NCI-H146 treated with DMSO at 0.1 percent for 48 hours (cell line): ENCODE data around the gene CFAP20DC.
"Not testable (repeated sequence)": the region's sequence is repeated elsewhere in the genome, so short reads cannot be mapped to it uniquely, and the experiment has no call there.

Source experiments
- DNase-seq: peaks from one replicate; lab custom pipeline; 2025; ENCODE audit not compliant: unreplicated experiment; lab: John Stamatoyannopoulos, UW

The CFAP20DC gene

DNA sequence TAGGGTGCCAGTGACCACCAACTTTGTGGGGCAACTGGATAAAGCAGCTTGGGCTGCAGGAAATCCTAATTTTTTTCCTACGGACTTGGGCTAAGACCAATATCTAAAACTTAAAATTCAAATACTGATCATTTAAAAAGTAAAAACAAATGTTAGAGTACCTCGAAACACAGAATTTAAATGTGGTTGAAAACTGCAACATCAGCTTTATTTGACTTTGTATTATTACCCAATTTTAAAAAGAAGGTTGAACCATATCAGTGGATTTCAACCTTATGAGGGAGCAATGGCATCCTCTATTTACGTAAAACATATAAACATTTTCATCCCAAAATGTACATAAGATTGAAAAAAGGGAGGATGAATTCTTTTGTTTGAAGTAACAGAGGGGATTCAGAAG lies 26.2 kb downstream of the CFAP20DC start:
- no peak for DNase-seq

DNA sequence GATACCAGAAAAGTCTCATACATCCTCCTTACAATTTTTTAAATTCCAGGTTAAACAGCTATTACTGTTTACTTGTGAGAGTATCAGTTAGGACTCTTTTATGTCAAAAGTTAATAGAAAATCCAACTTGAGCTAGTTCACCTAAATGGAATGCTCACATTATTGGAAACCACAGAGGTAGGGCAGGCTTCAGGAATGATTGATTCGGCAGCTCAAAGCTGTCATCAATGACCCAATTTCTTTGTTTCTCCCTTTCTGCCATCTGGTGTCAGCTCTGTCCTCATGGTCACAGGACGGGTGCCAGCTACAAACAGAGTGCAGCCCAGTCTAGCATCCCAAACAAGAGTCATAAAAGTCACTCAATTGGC lies 32.2 kb downstream of the CFAP20DC start:
- no peak for DNase-seq

DNA sequence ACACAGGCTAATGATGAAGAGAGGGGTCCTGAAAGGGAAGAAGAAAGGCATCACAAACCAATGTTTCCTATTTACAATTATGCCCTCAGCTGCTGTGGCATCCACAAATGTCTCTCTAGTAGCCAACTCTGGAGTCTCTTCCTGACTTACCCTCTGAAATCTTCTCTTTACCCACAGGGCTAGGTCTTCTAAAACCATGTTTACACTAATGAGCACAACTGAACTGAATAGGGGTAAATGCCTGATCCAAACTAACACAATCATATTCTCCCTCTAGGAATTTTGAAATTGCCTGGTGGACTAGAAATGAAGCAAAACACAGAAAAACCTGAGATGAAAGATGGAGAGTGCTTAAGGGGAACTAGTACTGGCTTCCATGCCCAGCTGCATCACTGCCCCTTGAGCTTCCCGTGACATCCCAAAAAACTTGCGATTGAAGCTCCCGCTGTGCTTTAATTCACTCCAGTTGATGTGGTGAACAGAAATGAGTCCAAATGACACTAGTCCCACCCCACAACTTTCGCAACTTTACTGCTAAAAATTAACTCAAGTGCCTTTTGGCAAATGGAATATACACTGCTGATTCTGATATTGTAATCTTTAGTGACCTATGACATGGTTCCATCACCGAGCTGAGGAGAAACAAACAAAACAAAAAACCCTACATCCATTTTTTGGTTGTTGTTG lies 32.8 kb downstream of the CFAP20DC start:
- DNase-seq = no peak

DNA sequence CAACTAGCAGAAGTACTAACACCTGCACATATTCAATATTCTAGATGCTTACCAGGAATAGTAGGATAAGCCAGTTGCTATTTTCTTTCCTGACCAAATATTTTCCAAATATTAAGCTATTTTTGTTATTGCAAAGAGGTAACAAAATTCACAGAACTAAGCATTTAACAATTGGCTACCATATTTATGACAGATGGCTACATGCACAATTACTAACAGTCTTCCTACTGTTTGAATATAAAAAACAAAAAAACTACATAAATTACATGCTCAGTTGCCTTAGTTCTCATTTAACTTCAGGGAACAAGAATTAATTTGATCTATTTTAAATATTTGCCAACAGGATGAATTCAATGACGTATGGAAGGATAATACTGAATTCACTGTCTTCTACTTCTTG lies 36.2 kb downstream of the CFAP20DC start:
- DNase-seq = no peak

DNA sequence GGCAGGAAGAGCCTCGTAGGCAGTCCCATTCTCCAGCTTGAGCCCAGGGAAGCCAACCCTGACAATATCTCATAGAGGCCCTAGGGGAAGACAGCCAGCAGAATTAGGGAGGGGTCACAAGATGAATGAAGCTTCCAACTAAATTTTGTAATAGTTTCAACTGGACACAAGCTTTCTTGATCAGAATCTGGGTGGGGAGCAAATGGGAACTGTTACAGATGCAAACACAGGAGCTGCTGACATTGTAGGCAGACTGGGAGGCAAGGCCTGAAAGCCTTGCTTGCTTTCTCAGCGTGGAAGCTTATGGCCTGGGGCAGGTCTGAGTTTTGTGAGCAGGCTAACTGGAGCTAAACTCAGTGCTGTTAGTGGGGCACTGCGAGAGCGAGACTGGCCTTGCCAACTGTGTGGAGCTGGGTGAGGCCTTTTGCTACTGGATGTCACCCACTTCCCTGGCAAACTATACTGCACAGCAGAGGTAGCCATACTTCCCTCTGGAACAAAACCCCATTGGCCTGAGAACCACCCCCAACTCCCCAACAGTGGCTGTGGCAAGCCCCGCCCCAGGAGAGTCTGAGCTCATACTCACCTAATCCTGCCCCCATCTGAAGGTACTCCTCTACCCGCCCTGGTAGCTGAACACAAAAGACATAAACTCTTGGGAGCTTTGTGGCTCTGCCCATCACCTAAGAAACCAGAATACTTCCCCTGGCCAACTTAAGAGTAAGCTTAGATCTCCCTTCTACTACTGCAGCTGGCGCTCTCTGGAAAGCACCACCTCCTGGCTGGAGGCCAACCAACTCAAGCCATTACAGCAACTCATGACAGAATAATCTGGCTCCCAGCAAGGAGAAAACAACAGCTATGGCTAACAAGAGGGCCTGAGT lies 42.9 kb downstream of the CFAP20DC start:
- DNase-seq = no peak

DNA sequence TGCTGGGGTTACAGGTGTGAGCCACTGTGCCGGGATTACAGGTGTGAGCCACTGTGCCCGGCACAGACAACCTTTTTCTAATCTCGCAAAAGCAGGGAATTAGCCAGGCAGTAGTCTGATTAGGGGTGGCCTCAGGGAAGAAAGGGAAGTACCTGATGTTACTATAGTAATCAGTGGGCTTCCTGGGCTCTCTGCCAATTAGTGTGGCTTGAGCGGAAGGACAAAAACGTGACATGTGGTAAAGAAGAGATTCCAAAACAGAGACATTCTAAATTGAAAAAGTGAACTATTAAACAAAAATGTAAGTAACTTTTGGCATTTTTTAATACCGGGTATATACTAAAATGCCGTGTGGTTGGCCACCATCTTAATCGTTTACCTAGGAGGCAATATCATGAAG lies 48.1 kb downstream of the CFAP20DC start:
- no peak for DNase-seq

DNA sequence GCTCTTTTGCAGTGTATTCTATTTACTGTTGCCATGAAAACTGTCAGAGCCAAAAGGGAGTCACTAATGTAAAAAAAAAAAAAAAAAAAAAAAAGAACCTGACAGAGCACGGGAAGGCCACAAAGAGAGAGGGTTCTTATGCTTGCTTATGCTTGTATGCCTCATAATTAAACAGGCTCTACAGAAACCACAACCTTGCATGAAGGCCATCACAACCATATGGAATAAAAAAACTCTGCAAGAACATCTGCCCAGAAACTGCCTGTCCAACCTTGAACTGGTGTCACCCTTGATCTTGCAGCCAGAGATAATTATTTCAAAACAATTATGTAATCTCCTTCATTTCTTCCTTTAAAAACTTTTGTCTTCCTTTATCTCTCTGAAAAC lies 50.1 kb downstream of the CFAP20DC start:
- DNase-seq = no peak

DNA sequence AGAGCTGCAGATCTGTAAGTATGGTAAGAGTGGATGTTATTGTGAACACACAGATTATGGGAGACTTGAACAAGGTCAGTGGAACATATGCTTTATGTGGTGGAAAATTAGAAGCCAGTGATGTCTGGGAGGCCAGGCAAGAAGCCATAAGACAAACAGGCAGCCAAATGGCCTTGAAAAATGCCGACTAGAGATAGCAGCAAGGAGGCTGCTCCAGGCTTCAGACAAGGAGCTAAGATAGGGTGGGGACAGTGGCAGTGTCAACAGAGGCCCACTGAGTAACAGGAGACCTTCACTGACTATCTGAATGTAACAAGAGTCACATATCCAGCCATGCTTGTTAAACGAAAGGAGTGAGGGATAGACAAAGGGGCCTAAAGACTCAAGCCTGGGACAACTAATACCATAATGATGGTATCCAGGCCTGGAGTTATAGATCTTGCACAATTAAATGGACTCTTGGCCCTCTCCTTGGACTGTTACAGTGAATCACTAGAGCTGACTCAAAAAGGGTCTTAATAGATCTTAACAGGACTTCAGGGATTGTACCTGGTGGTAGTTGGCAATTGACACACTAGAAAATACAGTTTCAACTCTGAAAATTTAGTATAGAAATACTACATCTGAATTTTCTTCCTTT lies 50.6 kb downstream of the CFAP20DC start:
- no peak for DNase-seq

DNA sequence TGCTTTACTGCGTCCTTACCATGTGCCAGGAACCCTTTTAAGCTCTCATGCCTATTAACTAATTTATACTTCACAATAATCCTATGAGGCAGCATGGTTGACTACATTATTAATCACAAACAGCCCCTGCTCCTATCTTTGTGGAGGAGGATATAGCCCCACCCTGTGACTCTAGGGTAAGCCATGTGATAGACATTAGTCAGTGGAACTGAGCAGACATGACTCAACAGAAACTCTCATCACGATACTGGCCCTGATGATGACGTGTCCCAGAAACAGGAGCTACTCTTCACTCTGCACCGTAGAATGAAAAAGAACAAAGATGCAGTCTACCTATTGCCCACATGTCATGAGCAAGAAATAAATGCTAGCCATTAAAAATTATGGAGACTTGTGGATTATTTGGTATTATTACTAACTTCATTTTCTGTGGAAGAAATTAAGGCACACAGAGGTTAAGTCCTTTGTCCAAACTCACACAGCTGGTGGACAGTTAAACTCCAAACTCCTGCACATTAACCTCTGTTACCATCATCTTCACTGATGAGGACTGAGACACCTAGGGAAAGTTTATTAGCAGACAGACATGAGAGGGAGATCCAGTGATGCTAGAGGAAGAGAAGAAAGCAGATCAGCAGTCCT lies 51.2 kb downstream of the CFAP20DC start:
- DNase-seq = no peak

DNA sequence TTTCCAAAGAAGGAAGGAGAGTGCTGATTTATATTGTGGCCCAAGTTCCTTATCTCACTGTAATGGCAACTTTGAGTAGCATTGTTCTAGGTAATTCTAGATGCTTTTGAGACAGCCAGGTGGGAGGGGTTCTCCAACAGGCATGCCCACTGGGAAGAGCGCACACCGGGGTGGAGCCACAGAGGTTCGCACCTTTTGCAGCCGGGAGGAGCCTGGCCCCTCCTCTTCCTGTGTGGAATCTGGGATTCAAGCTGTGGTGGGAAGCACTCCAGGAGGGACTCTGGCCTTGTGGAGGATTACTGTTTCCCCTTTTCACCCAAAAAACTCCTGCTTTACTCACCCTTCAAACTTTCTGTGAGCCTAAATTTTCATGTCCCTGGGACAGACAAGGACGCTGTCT lies 53.1 kb downstream of the CFAP20DC start:
- no peak for DNase-seq

DNA sequence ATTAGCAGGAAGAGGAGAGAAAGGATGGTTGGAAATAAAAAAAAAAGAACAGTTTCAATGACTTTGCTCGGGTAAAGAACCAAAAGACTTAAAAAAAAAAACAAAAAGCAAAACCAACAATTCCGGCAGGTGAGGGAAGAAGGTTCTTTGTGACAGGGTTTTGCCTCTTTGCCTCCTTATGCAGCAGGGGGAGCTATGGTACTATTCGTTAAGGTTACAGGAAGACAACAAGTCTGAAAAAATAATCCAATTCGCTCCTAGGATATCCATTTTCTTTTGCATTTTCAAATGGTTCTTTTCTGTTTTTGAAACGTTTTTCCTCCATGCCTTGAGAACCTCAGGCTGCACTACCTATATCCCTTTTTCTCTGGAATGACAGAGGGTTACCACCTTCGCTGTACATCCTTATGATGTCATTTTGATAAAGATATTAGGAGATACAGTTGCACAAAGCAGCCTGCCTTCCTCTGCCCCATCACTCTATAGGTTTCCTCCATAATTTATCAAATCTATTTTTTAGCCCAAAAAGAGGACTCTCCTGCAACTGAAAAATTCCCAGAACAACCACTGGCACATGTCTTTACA lies 55.0 kb downstream of the CFAP20DC start:
- DNase-seq = peak; percentile 48

DNA sequence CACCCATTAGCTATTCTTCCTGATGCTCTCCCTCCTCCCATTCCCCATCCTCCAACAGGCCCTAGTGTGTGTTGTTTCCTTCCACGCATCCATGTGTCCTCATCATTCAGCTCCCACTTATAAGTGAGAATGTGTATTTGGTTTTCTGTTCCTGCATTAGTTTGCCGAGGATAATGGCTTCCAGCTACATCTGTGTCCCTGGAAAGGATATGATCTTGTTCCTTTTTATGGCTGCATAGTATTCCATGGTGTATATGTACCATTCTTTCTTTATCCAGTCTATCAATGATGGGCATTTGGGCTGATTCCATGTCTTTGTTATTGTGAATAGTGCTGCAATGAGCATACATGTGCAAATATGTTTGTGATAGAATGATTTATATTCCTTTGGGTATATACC lies 56.3 kb downstream of the CFAP20DC start:
- no peak for DNase-seq

DNA sequence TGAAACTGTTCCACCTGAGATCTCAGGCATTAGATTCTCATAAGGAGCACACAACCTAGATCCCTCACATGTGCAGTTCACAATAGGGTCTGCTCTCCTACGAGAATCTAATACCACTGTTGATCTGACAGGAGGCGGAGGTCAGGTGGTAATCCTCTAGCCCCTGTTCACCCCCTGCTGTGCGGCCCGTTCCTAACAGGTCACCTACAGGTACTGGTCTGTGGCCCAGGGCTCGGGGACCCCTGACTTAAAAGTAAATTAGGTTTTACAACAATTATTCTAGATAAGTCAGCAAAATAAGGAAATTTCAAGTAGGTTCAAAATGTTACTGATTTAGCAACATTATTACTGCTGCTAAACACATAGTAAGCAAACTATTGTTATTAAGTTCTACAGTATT lies 58.2 kb downstream of the CFAP20DC start:
- no peak for DNase-seq

DNA sequence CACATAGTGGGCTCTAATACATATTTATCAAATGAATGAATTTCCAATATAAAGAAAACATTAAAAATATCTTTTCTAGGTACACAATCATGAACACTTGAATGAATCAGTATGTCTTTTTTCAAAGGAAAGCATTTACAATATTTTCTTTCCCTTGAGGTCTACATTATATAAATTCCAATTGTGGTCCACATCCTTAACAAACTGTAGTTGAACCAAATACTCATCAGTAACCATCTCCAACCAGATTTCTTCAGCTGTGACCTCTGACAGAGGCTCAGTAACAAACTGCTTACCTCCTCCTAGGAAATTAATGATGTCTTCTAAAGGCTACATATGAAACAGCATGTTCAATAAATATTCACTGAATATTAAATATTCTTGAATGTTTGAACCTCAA lies 58.8 kb downstream of the CFAP20DC start:
- no peak for DNase-seq

DNA sequence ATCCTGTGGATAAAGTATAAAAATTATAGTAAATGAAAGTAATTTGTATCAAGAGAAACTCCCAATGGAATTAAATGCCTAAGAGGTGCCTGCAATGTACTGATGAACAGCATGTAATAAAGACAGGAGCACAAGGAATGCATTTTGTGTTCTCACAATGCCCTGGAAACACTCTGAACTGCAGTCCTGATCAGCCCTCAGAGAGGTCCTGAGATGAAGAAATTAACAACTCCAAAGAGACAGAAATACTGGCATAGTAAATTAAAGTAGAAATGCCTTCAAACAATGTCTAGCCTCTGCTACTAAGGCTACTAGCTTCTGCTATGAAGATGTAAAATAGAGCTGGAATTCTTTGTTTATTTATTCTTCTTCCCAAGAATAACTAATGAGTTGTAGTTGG lies 59.9 kb downstream of the CFAP20DC start:
- no peak for DNase-seq

DNA sequence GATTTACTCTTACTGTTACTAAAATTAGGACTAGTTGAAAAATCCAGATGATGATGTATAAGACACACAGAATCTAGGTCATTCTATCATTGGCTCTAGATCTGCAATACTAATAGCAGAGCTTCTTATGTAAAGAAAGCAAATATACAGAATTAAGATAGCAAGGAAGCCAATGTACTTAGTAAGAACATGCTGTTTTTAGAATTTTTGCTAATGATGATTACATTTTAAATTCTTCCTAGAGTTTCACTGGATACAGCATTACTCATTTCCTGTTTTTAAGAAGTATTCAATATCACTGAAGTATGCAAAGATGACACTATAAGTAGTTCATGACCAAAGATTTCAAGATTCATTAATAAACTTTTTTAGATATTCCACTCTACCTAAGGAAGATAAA lies 60.7 kb downstream of the CFAP20DC start:
- DNase-seq = no peak

DNA sequence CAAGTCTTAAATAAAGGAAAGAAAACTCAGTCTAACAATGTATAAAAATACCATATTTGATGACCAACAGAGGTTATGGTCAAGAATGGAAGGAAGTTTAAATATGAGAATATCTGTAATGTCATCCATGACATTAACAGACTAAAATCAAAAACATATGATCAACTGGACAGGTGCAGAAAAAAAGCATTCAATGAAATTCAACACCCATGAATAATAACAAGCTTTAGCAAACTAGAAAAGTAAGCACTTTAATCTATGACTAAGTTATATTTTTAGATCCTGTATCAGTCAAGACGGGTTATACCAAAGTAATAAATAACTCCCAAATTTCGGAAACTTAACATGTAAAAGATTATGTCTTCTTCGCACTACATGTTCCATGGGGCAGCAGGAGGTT lies 61.8 kb downstream of the CFAP20DC start:
- DNase-seq = no peak

DNA sequence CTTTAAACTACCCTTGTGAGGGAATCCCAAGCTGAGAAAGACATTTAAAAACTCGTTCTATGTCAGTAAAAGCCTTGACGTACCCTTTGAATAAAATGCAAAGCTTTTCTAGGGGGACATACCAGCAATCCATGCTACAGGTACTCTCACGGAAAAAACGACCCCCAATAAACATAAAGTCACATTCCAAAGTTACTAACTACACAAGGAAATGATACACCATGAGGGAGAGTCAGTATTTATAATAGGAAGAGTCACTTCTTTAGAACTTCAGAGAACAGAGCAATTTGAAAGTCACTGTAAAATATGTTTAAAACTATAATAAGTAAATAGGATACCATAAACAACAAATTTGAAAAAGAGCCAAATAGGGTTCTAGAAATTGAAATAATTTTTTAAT lies 63.2 kb downstream of the CFAP20DC start:
- no peak for DNase-seq

DNA sequence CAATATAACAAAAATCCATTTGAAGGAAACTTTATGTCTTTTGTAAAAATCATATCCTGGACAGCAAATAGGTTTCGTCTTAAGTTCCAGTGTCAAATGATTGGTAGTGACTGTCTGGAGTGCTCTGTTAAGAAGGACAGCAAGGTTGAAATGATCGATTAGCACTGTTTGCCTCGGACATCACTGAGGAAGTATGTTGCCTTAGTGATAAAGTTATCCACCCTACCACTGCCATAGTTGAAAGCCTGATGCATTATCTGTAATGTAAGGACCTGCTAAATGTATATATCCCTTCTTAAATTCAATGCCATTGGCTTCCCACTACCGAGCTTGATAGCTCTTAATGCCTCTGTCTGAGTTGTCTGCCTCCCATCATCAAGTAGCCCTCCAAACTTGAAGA lies 70.0 kb downstream of the CFAP20DC start:
- no peak for DNase-seq

DNA sequence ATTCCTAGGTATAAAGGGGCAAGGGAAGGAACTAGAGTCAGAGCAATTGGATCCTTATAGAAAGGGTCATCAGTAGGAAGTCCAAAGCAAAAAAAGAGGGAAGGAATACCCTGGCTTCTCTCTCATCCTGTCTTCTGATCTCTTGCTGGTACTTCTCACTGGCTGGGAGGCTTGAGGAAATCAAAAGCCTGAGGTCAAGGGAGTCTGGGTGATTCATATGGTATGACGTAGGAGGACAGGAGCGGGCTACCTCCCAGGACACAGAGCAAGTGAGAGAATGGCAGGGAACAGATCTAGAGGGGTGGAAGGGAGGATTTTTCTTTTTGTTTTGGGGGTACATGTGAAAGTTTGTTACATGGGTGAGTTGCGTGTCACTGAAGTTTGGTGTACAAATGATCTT lies 76.0 kb downstream of the CFAP20DC start:
- DNase-seq = no peak

DNA sequence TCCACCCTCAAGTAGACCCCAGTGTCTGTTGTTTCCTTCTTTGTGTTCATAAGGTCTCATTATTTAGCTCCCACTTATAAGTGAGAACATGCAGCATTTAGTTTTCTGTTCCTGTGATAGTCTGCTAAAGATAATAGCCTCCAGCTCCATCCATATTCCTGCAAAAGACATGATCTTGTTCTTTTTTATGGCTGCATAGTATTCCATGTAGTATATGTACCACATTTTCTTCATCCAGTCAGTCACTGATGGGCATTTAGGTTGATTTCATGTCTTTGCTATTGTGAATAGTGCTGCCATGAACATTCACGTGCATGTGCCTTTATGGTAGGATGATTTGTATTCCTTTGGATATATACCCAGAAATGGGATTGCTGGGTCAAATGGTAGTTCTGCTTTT lies 82.0 kb downstream of the CFAP20DC start:
- DNase-seq = not testable (repeated sequence)
